Fibroblast of lung (primary cell): ENCODE measurements around the gene LIN7C. TPM values are rescaled to one million over a fixed set of nuclear protein-coding genes. Genes with fewer than 3 reads are reported as not detected.

Experiments
- DNase-seq, 2 donors: peaks; one replicate each; pipeline versions ENCODE4 v3.0.0 to v3.0.0-alpha.2; 2010; ENCODE audit warnings: low read depth in 2 of 2
- H2AFZ ChIP-seq: 2 replicates; pipeline ENCODE4 v1.5.1; 2012; ENCODE audit warnings: low read length, control low read depth, inconsistent platforms
- H3K27ac ChIP-seq: 2 replicates; pipeline ENCODE4 v1.5.1; 2011; ENCODE audit warnings: low read length, control low read depth; ENCODE audit not compliant: insufficient read depth
- H3K27me3 ChIP-seq: 2 replicates; pipeline ENCODE4 v1.5.1; 2011; ENCODE audit warnings: mild to moderate bottlenecking, low read length; ENCODE audit not compliant: control insufficient read depth, insufficient read depth
- H3K36me3 ChIP-seq: 2 replicates; pipeline ENCODE4 v1.5.1; 2011; ENCODE audit warnings: low read length; ENCODE audit not compliant: control insufficient read depth, insufficient read depth
- H3K4me1 ChIP-seq: 2 replicates; pipeline ENCODE4 v1.5.1; 2011; ENCODE audit warnings: low read length; ENCODE audit not compliant: control insufficient read depth, insufficient read depth; ENCODE audit errors: extremely low read depth
- H3K4me2 ChIP-seq: 2 replicates; pipeline ENCODE4 v1.5.1; 2011; ENCODE audit warnings: low read length, control low read depth; ENCODE audit not compliant: insufficient read depth; ENCODE audit errors: extremely low read depth
- H3K4me3 ChIP-seq, 4 experiments: fragments of 200-600 bp in 1 of 4; sonication (generic) in 1 of 4; replicated peaks in 1 of 4; 2 replicates each; pipeline ENCODE4 v1.5.1; 2011 to 2016; ENCODE audit warnings: low read length in 4 of 4, low read depth in 3 of 4, mild to moderate bottlenecking in 3 of 4, control low read depth in 2 of 4, inconsistent platforms in 1 of 4, mixed read lengths in 1 of 4; ENCODE audit not compliant: insufficient read depth in 1 of 4; ENCODE audit errors: control extremely low read depth in 1 of 4
- H3K79me2 ChIP-seq: 2 replicates; pipeline ENCODE4 v1.5.1; 2012; ENCODE audit warnings: mild to moderate bottlenecking, low read length, inconsistent platforms; ENCODE audit not compliant: control insufficient read depth, insufficient read depth
- H3K9ac ChIP-seq: 2 replicates; pipeline ENCODE4 v1.5.1; 2011; ENCODE audit warnings: mild to moderate bottlenecking, low read length, control low read depth; ENCODE audit not compliant: insufficient read depth
- H3K9me3 ChIP-seq: 2 replicates; pipeline ENCODE4 v1.5.1; 2012; ENCODE audit warnings: low read depth, low read length; ENCODE audit not compliant: control insufficient read depth, insufficient read depth
- H4K20me1 ChIP-seq: 2 replicates; pipeline ENCODE4 v1.5.1; 2011; ENCODE audit warnings: low read length; ENCODE audit not compliant: control insufficient read depth, insufficient read depth; ENCODE audit errors: extremely low read depth
- EZH2 ChIP-seq: IDR thresholded peaks from 2 replicates; pipeline ENCODE4 v1.5.1; 2012; ENCODE audit warnings: low read length, control low read depth, mild to moderate bottlenecking; ENCODE audit errors: missing control alignments
- polyA plus RNA-seq, 2 donors: library from polyadenylated mRNA; depleted of rRNA in 1 of 2; stranded (reverse) in 1 of 2; unstranded in 1 of 2; fragments of >200 nt; gene quantifications; 2 replicates each; pipeline ENCODE4 v1.2.1, GENCODE V29; 2011 to 2012; ENCODE audit warnings: missing spikeins in 1 of 2
- total RNA-seq: library from RNA; depleted of rRNA; stranded (reverse); fragments of >200 nt; gene quantifications from 2 replicates; pipeline ENCODE4 v1.2.1, GENCODE V29; 2014
- TF ChIP-seq, protein P1 (sequence below), 2 donors: IDR thresholded peaks in 1 of 2; conservative IDR thresholded peaks in 1 of 2; 1 replicate in 1 of 2; 2 replicates in 1 of 2; pipeline ENCODE4 v1.5.1; 2011 to 2012; ENCODE audit warnings: low read length in 2 of 2, control low read depth in 1 of 2, inconsistent platforms in 1 of 2, low read depth in 1 of 2, mild to moderate bottlenecking in 1 of 2

Gene LIN7C
- total and polyA plus RNA-seq, 2 donors (not counting 1 experiment from before 2014, with no cell fraction given) = 43.2 to 62.6 TPM

DNA sequence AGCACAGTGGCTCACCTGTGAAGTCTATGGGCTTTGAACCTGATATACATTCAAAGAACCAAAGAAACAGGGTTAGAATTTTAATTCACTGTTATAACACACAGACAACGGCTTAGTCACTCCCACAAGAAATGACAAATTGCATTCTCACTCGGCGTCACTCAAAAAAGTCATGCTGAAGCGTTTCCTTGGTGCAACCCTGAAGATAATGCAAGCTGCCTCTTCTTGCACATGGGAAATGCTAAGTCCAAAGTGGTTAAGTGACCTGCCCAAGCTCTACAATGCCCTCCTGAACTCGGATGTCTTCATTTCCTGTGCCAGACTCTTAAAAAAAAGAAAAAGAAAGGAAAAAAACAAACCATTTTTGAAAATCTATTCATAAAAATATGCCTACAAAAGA lies 44.0 kb downstream of the LIN7C start:
- TF ChIP-seq, protein P1, sequence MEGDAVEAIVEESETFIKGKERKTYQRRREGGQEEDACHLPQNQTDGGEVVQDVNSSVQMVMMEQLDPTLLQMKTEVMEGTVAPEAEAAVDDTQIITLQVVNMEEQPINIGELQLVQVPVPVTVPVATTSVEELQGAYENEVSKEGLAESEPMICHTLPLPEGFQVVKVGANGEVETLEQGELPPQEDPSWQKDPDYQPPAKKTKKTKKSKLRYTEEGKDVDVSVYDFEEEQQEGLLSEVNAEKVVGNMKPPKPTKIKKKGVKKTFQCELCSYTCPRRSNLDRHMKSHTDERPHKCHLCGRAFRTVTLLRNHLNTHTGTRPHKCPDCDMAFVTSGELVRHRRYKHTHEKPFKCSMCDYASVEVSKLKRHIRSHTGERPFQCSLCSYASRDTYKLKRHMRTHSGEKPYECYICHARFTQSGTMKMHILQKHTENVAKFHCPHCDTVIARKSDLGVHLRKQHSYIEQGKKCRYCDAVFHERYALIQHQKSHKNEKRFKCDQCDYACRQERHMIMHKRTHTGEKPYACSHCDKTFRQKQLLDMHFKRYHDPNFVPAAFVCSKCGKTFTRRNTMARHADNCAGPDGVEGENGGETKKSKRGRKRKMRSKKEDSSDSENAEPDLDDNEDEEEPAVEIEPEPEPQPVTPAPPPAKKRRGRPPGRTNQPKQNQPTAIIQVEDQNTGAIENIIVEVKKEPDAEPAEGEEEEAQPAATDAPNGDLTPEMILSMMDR (conservative IDR thresholded peaks at IDR 0.05 in 1 of 2, IDR thresholded peaks at IDR 0.05 in 1 of 2; ENCODE audit: low read depth in 1 of 2, low read length in 2 of 2) = no peak
- no peak for TF ChIP-seq EZH2
- Histone ChIP-seq H3K79me2 (no peaks in the 10 kb centered on the region), H3K36me3 (no peaks in the 10 kb centered on the region), H4K20me1 (no peaks in the 10 kb centered on the region), H3K4me3 (no peak overlapping the region), H3K9ac (no peak overlapping the region), H3K27ac (no peak overlapping the region), H3K4me2 (no peak overlapping the region), H3K9me3 (no peaks in the 10 kb centered on the region), H3K27me3 (no peaks in the 10 kb centered on the region), H3K4me1 (peaks cover 7% of the 10 kb centered on the region), H2AFZ (no peak overlapping the region)
- no peak for DNase-seq

DNA sequence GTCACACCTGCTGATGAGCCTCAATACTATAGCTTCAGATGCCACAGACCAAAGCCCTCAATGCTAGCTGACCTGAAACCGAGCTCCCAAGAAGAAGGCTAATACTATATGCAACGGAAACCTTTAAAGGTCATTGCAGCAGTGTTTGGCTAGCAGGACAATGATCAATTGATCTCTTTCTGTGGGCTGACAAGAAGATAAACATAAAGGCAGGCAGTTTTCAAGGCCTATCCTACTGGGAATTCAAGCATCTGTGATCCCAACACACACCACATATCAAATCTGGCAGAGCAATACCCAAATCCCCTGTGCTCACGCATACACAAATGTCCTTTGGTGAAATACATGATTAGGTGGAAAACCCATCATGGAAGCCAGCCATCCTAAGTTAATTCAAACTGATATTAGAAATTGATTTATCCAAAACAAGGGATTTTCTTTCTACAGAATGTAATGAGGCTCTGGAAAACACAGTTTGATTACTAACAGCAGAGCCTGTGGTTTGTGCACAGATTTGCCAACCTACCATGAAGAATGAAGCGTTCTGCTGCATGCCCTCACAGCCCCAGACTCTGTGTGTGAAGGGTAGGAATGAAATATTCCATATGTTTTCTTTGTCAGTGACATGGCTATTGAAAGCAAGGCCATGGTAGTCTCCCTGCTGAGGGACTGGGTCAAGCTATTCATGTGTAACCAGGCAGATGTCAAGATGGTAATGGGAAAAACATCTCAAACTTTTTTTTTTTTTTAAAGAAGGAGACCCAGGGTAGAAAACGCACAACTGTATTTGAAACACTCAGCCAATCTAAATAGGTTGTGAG lies 46.2 kb downstream of the LIN7C start:
- TF ChIP-seq, protein P1 (conservative IDR thresholded peaks at IDR 0.05 in 1 of 2, IDR thresholded peaks at IDR 0.05 in 1 of 2; ENCODE audit: low read depth in 1 of 2, low read length in 2 of 2) = no peak
- TF ChIP-seq EZH2 = no peak
- Histone ChIP-seq H3K36me3 (no peaks in the 10 kb centered on the region), H3K9me3 (no peaks in the 10 kb centered on the region), H3K27ac (no peak overlapping the region), H3K9ac (no peak overlapping the region), H4K20me1 (no peaks in the 10 kb centered on the region), H3K27me3 (no peaks in the 10 kb centered on the region), H3K4me1 (peaks cover 7% of the 10 kb centered on the region), H3K79me2 (no peaks in the 10 kb centered on the region), H3K4me2 (no peak overlapping the region), H3K4me3 (no peak overlapping the region), H2AFZ (no peak overlapping the region)
- peak in 1 of 2 donors; percentile 23 for DNase-seq

DNA sequence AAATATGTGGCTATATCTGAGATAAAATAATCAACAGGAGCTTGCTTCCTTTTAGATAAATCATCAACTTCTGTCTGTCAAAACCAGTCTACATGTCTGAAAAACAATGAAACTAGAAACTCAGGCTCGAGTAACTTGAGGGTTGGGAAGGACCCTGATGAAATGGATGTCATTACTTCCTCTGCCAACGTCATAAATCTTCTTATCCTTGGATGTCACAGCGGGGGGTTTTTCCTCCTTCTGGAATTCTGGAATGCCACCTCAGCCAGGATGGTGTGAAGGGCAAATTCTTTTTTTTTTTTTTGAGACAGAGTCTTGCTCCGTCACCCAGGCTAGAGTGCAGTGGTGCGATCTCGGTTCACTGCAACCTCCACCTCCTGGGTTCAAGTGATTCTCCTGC lies 47.4 kb downstream of the LIN7C start:
- TF ChIP-seq EZH2 = no peak
- TF ChIP-seq, protein P1 (conservative IDR thresholded peaks at IDR 0.05 in 1 of 2, IDR thresholded peaks at IDR 0.05 in 1 of 2; ENCODE audit: low read depth in 1 of 2, low read length in 2 of 2) = no peak
- no peak for DNase-seq
- Histone ChIP-seq H3K4me2 (no peak overlapping the region), H3K27me3 (no peaks in the 10 kb centered on the region), H2AFZ (no peak overlapping the region), H3K4me1 (peaks cover 4% of the 10 kb centered on the region), H3K9ac (no peak overlapping the region), H3K36me3 (no peaks in the 10 kb centered on the region), H3K79me2 (no peaks in the 10 kb centered on the region), H4K20me1 (no peaks in the 10 kb centered on the region), H3K4me3 (no peak overlapping the region), H3K9me3 (no peaks in the 10 kb centered on the region), H3K27ac (no peak overlapping the region)
